ENCODE results near the gene CRHR2.
"Not testable (repeated sequence)": the region's sequence is repeated elsewhere in the genome, so short reads cannot be mapped to it uniquely, and the experiment has no call there.

Gene CRHR2

DNA sequence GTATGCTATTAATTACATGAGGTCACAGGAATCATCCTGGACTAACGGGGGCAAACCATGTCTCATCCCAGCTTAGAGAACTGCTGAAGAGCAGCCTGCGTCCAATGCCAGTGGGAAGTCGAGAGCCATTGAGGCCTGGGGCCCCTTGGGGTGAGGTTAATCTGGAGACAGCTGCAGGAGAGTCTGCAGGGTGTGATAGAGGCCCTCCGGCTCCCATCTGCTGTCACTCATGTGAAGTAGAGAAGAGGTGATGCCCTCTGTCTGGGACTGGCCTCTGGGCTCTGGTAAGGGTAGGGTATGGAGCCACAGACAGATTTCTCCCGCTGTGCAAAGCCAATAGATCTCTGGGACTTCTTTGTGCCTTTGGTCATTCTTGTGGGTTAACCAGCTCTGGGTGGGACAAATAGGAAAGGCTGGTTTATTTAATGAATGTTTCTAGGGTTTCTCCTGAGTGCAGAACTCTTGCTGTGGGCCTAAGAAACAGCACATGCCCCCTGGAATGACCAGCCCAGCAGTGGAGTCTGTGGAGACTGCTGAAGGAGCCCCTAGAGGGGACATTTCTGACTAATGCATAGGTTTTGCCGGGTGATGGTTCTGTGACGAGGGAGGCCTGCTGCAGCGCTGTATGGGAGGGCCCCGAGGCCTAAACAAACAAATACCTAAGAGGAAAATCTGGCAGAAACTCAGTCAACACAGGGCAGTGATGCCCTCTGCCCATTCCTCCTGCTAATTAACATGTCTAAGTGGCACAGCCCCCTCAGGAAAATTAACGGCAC, 34.5 kb downstream of the CRHR2 start:
- no peak for TF ChIP-seq ZNF274 (IDR thresholded peaks at IDR 0.05; ENCODE audit: low read depth, low read length)
- no peak overlapping the region for H3K4me3 ChIP-seq (ENCODE audit: low read length)

DNA sequence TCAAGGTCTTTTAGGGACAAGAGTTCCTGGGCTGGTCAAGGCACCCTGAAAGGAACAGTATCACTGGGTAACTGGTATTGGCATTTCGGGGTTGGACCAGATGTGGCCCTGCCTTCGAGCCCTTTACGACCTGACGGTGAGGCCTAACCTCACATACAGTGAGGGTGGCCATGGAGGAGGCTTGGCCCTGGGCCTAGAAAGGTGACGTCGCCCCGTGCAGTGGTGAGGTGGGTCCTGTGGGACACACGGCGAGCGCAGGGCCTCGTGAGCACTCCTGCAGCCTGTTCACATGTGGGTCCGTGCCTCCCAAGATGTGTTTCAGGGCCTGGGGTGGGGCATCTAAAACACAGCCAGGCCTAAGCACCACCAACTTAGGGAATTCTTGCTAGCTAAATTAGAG, 36.1 kb downstream of the CRHR2 start:
- TF ChIP-seq ZNF274 (IDR thresholded peaks at IDR 0.05; ENCODE audit: low read depth, low read length): no peak

DNA sequence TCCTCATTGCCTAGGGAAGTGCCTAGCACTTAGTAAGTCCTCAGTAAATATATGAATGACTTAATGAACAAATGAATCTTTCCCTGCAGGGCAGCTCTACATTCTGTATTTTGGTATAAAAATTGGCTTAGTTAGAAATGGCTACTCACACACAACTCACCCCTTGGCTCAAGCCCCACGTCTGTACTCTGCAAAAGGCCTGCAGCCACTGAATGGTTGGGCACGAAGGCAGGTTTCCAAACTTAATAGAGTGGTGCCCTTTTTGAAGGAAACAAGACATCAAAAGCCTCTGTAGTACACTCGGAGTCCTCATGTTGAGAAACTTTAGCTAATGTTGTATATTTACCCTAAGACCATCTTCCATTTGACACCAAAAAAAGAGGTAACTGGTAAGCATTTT, 36.6 kb downstream of the CRHR2 start:
- H3K4me3 ChIP-seq (ENCODE audit: low read length): no peak overlapping the region
- TF ChIP-seq ZNF274 (IDR thresholded peaks at IDR 0.05; ENCODE audit: low read depth, low read length): no peak

More for the DNA sequence above, 36.1 kb downstream of the CRHR2 start:
- no peak overlapping the region for H3K4me3 ChIP-seq (ENCODE audit: low read length)

DNA sequence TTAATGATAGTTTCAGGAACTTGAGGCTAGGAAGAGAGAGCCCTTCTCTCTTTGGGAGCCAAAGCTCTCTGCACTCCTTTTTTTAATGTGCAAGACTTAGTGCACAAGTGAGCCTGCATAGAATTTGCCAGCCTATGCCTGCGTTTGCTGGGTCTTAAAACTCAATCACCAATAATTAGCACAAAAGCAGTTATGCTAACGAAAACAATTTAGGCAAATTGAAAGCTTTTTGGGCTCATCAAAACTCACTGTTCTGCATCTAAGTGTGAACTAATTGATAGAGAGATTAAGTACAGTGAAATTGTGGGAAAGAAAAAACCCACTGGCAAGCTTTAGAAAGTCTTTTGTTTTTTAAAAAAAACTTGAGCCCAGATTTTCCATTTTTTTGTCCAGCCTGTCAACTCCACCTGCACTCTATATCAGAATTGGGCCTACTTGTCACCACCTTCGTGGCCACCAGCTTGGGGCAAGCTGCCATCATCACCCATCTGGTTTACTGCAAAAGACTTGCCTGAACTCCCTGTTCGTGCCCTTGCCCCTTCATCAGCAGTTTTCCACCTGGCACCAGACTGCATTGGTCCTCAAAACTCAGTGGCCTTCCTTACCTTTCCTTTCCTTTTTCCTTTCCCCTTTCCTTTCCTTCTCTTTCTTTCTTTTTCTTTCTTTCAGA, 37.8 kb downstream of the CRHR2 start:
- H3K4me3 ChIP-seq (ENCODE audit: low read length): no peak overlapping the region
- TF ChIP-seq ZNF274 (IDR thresholded peaks at IDR 0.05; ENCODE audit: low read depth, low read length): no peak

DNA sequence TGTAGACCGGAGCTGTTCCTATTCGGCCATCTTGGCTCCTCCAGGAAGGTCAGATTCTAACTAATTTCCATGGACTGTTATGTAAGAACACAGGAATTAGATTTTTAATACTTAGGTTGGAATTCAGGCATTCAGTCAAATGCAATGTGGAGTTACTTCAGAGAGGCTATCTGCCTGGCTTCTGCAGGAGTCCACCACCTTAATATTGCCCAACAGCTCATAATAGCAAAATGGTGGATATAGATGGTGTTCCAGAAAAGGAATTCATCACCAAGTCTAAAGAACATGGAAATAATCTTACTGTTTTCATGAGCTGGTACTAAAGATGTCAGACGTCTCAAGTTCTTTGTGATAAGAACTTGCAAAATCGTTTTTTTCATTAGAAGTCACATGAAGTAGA, 39.5 kb downstream of the CRHR2 start:
- no peak overlapping the region for H3K4me3 ChIP-seq (ENCODE audit: low read length)
- TF ChIP-seq ZNF274 (IDR thresholded peaks at IDR 0.05; ENCODE audit: low read depth, low read length): no peak

DNA sequence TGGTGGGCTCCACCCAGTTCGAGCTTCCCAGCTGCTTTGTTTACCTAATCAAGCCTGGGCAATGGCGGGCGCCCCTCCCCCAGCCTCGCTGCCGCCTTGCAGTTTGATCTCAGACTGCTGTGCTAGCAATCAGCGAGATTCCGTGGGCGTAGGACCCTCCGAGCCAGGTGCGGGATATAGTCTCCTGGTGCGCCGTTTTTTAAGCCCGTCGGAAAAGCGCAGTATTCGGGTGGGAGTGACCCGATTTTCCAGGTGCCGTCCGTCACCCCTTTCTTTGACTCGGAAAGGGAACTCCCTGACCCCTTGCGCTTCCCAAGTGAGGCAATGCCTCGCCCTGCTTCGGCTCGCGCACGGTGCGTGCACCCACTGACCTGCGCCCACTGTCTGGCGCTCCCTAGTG, 39.9 kb downstream of the CRHR2 start:
- not testable (repeated sequence) for H3K4me3 ChIP-seq (ENCODE audit: low read length)

DNA sequence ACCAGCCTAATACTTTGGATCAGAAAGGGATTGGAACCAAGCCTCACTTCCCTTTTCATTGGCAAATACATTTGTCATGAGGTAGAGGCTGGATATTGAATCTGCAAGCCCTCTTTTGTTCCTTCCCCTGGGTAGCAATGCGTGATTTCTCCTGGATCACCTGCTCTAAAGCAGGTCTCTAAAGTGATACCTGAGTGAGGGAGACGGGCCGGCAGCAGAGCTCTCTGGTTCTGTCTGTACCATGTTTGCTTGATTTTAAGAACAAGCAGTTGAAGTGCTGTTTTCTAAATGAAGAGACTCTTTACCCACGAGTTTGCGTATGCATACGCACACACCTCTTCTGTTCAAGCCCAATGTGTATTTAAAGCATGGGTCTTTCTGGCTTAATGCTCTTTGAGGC, 46.5 kb downstream of the CRHR2 start:
- no peak overlapping the region for H3K4me3 ChIP-seq (ENCODE audit: low read length)
- no peak for TF ChIP-seq ZNF274 (IDR thresholded peaks at IDR 0.05; ENCODE audit: low read depth, low read length)

DNA sequence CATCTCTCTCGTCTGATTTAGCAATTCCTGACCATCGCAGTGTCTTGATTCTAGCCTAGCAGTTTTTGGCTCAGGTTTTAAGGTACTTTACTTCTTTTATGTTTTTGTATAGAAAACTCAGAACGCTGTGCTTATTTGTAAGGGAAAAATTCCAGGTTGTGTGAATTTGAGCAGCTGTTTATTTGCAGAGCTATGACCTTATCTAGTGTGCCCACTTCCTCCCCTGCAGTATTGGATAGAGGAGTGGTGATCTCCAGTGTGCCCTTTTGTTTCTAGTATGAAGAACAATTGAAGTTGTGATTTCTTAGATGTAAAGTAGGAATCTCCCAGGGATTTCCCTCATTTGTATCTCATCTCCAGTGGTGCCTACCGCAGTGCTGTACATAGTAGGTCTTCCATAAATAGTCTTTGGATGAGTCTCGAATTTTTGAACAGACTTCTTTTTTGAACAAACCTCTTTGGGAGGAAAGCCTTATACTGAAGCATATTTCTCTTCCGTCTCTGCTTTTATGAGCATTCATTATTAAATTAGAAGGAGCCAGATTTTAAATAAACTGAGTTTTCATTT, 47.5 kb downstream of the CRHR2 start:
- TF ChIP-seq ZNF274 (IDR thresholded peaks at IDR 0.05; ENCODE audit: low read depth, low read length): no peak
- no peak overlapping the region for H3K4me3 ChIP-seq (ENCODE audit: low read length)

DNA sequence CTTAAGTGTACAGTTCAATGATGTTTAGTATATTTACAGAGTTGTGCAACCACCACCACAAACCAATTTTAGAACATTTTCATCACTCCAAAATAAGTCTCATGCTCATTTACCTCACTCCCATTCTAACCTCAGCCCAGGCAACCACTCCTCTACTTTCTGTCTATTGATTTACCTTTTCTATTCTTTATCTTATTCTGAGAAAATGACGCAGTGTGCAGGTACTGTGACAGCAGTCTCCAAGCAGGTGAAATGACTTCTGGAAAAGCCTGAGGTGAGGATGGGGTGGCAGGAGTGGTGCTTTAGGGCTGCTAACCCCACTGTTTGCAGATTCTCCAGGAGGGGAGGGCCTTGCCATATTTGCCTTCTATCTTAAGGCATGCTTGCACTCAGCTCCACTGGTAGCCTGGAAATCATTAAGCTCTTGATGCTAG, 48.0 kb downstream of the CRHR2 start:
- no peak overlapping the region for H3K4me3 ChIP-seq (ENCODE audit: low read length)
- no peak for TF ChIP-seq ZNF274 (IDR thresholded peaks at IDR 0.05; ENCODE audit: low read depth, low read length)

DNA sequence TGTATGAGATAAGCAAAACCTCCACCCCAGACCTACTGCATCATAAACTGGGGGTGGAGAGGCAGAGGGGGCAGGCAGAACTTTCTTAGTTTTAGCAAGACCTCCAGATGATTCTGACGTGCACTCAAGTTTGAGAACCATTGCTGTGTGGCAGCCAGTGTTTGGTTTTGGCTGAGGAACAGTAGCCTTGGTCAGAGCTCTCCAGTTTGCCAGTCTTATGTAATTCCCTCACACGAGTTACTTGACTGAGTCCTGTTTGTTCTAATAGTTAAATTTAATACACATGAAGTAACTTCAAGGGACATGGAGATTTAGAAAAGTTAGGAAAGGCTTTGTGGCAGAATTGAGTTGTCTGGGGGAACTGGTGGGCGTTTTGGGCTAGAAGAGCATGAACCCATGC, 49.0 kb downstream of the CRHR2 start:
- H3K4me3 ChIP-seq (ENCODE audit: low read length): no peak overlapping the region
- TF ChIP-seq ZNF274 (IDR thresholded peaks at IDR 0.05; ENCODE audit: low read depth, low read length): no peak

DNA sequence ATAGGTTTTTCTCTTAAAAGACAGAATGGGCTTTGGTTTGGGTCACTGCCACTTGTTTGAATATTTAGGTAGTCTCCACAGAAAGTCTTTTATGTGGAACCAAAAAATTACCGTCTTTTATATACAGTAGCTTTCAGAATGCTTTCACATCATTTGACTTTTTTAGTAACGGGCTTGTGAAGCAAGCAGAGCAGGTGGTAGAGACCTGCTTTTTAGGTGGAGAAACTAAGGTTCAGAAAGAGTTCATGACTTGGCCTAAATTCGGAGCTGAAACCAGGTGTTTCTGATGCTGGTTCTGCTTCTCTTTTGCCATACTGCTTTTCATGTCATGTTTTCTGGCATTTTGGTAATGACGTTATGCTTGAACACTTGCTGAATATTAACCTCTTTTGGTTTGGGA, 51.3 kb downstream of the CRHR2 start:
- no peak for TF ChIP-seq ZNF274 (IDR thresholded peaks at IDR 0.05; ENCODE audit: low read depth, low read length)
- H3K4me3 ChIP-seq (ENCODE audit: low read length): no peak overlapping the region

DNA sequence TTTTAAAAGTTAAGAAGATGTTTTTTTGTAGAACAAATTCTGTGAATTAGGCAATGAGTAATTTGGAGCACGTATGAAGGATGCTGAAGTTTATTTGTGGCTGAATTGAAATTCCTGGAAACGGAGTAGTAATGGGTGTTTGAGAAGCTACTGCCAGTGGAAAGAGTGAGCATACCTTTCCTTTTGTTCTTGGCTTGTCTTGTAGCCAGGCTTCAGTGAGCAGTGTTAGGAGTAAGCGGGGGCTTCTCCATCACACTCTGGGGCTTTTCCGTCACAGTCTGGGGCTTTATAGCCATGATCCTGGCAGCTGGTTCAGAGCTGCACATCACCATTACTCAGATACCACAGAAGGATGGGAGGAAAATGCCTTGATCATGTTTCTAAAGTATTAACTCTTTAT, 55.2 kb downstream of the CRHR2 start:
- H3K4me3 ChIP-seq (ENCODE audit: low read length): no peak overlapping the region
- no peak for TF ChIP-seq ZNF274 (IDR thresholded peaks at IDR 0.05; ENCODE audit: low read depth, low read length)

DNA sequence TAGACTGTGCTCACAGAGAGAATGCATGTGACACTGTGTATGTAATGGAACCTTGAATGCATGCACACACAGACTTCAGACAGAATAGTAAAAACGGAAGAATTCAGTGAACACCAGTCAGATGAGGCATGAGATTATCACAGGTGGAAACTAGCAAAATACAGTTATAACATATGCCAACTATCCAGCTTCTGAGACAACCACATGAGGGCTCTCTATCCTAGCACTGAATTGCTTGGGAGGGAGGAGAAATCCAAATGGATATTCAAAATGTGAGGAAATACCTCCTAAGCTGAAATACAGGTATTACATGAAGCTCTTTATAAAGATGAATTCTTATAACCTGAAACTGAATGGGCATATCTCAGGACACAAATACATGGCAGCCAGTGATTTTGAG, 57.0 kb downstream of the CRHR2 start:
- TF ChIP-seq ZNF274 (IDR thresholded peaks at IDR 0.05; ENCODE audit: low read depth, low read length): no peak
- H3K4me3 ChIP-seq (ENCODE audit: low read length): no peak overlapping the region

DNA sequence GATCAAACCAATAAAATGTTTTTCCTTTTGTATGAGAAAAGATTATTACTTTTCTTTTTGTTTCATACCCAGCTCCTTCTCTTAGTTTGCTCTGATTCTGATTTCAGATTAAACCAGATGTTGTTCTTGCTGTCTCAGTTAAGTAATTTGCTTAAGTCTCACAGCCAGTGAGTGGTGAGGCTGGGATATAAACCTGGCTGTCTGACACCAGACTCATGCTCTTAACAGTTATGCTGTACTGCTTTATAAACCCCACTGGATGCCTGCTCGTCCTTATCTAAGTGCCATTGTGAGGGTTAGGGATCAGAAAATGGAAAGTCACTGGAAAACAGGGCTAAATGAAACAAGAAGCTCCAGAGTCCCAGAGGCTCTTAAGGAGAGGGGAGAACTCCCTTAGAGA, 63.3 kb downstream of the CRHR2 start:
- no peak for TF ChIP-seq ZNF274 (IDR thresholded peaks at IDR 0.05; ENCODE audit: low read depth, low read length)
- H3K4me3 ChIP-seq (ENCODE audit: low read length): no peak overlapping the region

DNA sequence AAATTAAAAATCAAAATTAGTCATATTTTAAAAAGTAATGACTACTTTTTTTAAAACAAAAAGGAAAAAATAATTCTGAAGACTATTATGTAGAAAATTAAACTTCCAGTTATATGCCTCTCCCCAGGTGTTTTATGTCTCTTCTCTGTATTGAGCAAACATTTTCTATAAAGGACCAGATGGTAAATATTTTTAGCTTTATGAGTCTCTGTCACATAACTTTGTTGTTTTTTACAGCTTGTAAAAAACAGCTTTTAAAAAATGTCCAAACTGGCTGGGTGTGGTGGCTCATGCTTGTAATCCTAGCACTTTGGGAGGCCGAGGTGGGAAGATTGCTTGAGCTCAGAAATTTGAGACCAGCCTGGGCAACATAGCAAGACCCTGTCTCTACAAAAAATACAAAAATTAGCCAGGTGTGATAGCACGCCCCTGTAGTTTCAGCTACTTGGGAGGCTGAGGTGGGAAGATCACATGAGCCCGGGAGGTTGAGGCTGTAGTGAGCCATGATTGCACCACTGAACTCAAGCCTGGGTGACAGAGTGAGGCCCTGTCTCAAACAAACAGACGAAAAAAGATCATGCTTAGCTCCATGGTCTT, 64.1 kb downstream of the CRHR2 start:
- no peak for TF ChIP-seq ZNF274 (IDR thresholded peaks at IDR 0.05; ENCODE audit: low read depth, low read length)

More for the DNA sequence above, 64.1 kb downstream of the CRHR2 start:
- H3K4me3 ChIP-seq (ENCODE audit: low read length): no peak overlapping the region
